Stimulated activated CD4-positive, alpha-beta T cell treated with anti-CD3 and anti-CD28 coated beads, Interleukin-1b, Interleukin-23, amount 100 ng/mL, for 4 hours (primary cell): ENCODE data around the gene GREM2.

Experiments
- DNase-seq, 2 donors: peaks; one replicate each; pipeline ENCODE4 v3.0.0-alpha.2; 2020; ENCODE audit warnings: low read depth in 2 of 2

GREM2 gene

GRCh38 chr1:240499012-240499411 lies 112.9 kb downstream of the GREM2 start:
- DNase-seq: no peak

GRCh38 chr1:240498335-240498734 lies 113.6 kb downstream of the GREM2 start:
- no peak for DNase-seq

GRCh38 chr1:240497908-240498307 lies 114.0 kb downstream of the GREM2 start:
- DNase-seq: no peak

- no peak for DNase-seq
Measured at GRCh38 chr1:240496941-240497340, 115.0 kb downstream of the GREM2 start.

- no peak for DNase-seq
Measured at GRCh38 chr1:240496356-240496755, 115.6 kb downstream of the GREM2 start.

- DNase-seq: no peak
Measured at GRCh38 chr1:240495601-240496000, 116.4 kb downstream of the GREM2 start.

GRCh38 chr1:240492832-240493440 lies 119.0 kb downstream of the GREM2 start:
- no peak for DNase-seq

- DNase-seq: no peak
Measured at GRCh38 chr1:240491796-240492195, 120.2 kb downstream of the GREM2 start.

- DNase-seq: no peak
Measured at GRCh38 chr1:240491156-240491555, 120.8 kb downstream of the GREM2 start.

- no peak for DNase-seq
Measured at GRCh38 chr1:240487493-240487892, 124.5 kb downstream of the GREM2 start.

GRCh38 chr1:240486611-240487010 lies 125.3 kb downstream of the GREM2 start:
- no peak for DNase-seq

GRCh38 chr1:240484804-240485443 lies 127.0 kb downstream of the GREM2 start:
- DNase-seq: no peak

- DNase-seq: no peak
Measured at GRCh38 chr1:240478536-240478935, 133.4 kb downstream of the GREM2 start.

GRCh38 chr1:240475832-240476231 lies 136.1 kb downstream of the GREM2 start:
- DNase-seq: no peak

GRCh38 chr1:240474133-240474614 lies 137.8 kb downstream of the GREM2 start:
- no peak for DNase-seq

GRCh38 chr1:240468656-240469055 lies 143.3 kb downstream of the GREM2 start:
- no peak for DNase-seq

- DNase-seq: no peak
Measured at GRCh38 chr1:240467895-240468294, 144.1 kb downstream of the GREM2 start.

GRCh38 chr1:240466509-240466908 lies 145.4 kb downstream of the GREM2 start:
- no peak for DNase-seq

- no peak for DNase-seq
Measured at GRCh38 chr1:240465531-240465940, 146.4 kb downstream of the GREM2 start.

GRCh38 chr1:240464099-240464498 lies 147.9 kb downstream of the GREM2 start:
- DNase-seq: no peak

- DNase-seq: no peak
Measured at GRCh38 chr1:240462766-240463395, 149.1 kb downstream of the GREM2 start.

- DNase-seq: no peak
Measured at GRCh38 chr1:240462277-240462676, 149.7 kb downstream of the GREM2 start.

GRCh38 chr1:240457203-240457602 lies 154.8 kb downstream of the GREM2 start:
- DNase-seq: no peak
